ENCODE measurements around the gene DNAJC5G. TPM values are rescaled to one million over a fixed set of nuclear protein-coding genes. Genes with fewer than 3 reads are reported as not detected.
"Not testable (repeated sequence)": the region's sequence is repeated elsewhere in the genome, so short reads cannot be mapped to it uniquely, and the experiment has no call there.

DNAJC5G gene
- total and polyA plus RNA-seq, 12 donors = 0.14 to 2.9 (median 1.1) TPM; not detected in 4

DNA sequence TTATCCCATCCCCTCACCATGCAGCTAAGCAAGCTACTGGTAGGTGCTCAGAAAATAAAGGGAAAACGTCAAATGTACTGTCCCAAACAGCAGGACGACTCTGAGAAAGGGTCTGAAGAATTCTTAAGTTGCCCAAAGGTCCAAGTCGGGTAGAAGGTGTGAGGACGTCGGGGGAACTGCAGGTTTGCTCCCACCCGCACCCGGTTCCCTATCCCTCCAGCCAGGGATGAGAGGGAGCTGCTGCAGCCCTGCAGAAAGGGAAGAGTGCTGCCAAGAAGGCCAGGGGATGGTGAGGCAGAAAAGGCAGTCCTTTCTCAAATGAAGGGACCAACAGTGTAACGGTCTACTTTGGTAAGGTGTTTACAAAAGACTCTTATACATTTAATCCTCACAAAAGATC lies 39.9 kb downstream of the DNAJC5G start:
- Histone ChIP-seq H3K27ac (no peak overlapping the region), H3K4me3 (no peak overlapping the region), H3K36me3 (replicated peaks in 1 of 2) (no peaks in the 10 kb centered on the region), H3K27me3 (no peaks in the 10 kb centered on the region), H3K4me1 (replicated peaks in 1 of 2) (no peaks in the 10 kb centered on the region), H3K9me3 (replicated peaks in 1 of 3) (no peaks in the 10 kb centered on the region)
- TF ChIP-seq, protein P1, sequence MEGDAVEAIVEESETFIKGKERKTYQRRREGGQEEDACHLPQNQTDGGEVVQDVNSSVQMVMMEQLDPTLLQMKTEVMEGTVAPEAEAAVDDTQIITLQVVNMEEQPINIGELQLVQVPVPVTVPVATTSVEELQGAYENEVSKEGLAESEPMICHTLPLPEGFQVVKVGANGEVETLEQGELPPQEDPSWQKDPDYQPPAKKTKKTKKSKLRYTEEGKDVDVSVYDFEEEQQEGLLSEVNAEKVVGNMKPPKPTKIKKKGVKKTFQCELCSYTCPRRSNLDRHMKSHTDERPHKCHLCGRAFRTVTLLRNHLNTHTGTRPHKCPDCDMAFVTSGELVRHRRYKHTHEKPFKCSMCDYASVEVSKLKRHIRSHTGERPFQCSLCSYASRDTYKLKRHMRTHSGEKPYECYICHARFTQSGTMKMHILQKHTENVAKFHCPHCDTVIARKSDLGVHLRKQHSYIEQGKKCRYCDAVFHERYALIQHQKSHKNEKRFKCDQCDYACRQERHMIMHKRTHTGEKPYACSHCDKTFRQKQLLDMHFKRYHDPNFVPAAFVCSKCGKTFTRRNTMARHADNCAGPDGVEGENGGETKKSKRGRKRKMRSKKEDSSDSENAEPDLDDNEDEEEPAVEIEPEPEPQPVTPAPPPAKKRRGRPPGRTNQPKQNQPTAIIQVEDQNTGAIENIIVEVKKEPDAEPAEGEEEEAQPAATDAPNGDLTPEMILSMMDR (IDR thresholded peaks at IDR 0.05) = no peak
- TF ChIP-seq POLR2A (IDR thresholded peaks at IDR 0.05) = no peak
- intact Hi-C loops (cut with DNase I) = no loop called here
- DNase-seq = no peak
- WGBS, 4 donors = 76 to 81% (median 79%) methylated on average over 8 of the region's 8 CpGs

GRCh38 chr2:27316655-27317412 lies 41.6 kb downstream of the DNAJC5G start:
- no peak overlapping the region for H3K4me3 ChIP-seq
- TF ChIP-seq POLR2A (IDR thresholded peaks at IDR 0.05) = no peak
- peaks cover 14 to 15% of the 10 kb centered on the region in 2 donors for H3K4me1 ChIP-seq (replicated peaks in 1 of 2)
- no peak overlapping the region for H3K27ac ChIP-seq
- no peaks in the 10 kb centered on the region for H3K27me3 ChIP-seq
- 72 to 85% (median 75%) methylated on average over 7 to 12 of the region's 12 CpGs for WGBS, 4 donors
- H3K9me3 ChIP-seq (replicated peaks in 1 of 3) = no peaks in the 10 kb centered on the region
- no peaks in the 10 kb centered on the region for H3K36me3 ChIP-seq (replicated peaks in 1 of 2)
- intact Hi-C loops (cut with DNase I) = no loop called here
- peak in 2 of 7 donors; percentile 44 to 47 for DNase-seq

- H3K36me3 ChIP-seq (replicated peaks in 1 of 2); H3K27me3 ChIP-seq; H3K27ac ChIP-seq; DNase-seq; H3K9me3 ChIP-seq (replicated peaks in 1 of 3); intact Hi-C loops (cut with DNase I); H3K4me3 ChIP-seq: not testable (repeated sequence)
- 82 to 86% (median 84%) methylated on average over 15 of the region's 15 CpGs for WGBS, 4 donors
- peaks cover 34 to 35% of the 10 kb centered on the region in 2 donors for H3K4me1 ChIP-seq (replicated peaks in 1 of 2)
These were observed 44.6 kb downstream of the DNAJC5G start for GRCh38 chr2:27319839-27320238.

DNA sequence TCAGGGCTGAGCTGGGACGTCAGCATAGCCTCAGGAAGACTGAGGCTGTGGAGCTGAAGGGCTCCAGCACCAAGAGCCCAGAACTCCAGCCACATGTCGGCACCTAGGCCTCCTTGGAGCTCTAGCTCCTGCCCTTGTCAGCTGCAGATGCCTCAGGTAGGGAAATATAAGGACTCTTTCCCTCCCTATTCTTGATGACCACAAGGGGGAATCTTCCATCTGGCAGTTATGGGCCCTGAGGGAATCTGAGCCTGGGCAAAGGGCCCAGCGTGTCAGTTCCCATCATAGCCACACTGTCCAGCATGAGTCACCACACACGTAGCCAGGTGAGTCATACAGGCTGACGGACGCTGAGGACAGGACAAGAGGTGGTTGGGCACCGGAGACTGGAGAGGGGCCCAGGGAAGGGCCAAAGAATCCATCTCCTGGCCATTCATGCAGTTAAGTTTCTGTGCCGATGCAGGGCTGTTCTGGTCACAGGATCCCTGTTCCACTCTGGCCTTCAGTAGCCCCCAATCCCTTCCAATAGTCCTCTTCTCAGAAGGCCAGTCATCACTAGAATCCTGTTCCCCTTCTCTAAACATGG lies 45.8 kb downstream of the DNAJC5G start:
- peak; percentile 90 to 98 (median 97) for DNase-seq
- H3K36me3 ChIP-seq (replicated peaks in 1 of 2) = peaks cover 0 to 4% of the 10 kb centered on the region in 2 donors
- H3K9me3 ChIP-seq (replicated peaks in 1 of 3) = no peaks in the 10 kb centered on the region
- no peak overlapping the region for H3K4me3 ChIP-seq
- intact Hi-C loops (cut with DNase I) = no loop called here
- 16 to 39% (median 33%) methylated on average over 4 to 8 of the region's 8 CpGs for WGBS, 4 donors
- TF ChIP-seq, protein P1 (IDR thresholded peaks at IDR 0.05) = peak; percentile 34 to 77 (median 62)
- peak in 1 of 2 donors; percentile 84 for TF ChIP-seq POLR2A (IDR thresholded peaks at IDR 0.05)
- H3K4me1 ChIP-seq (replicated peaks in 1 of 2) = peaks cover 34 to 35% of the 10 kb centered on the region in 2 donors
- H3K27me3 ChIP-seq = no peaks in the 10 kb centered on the region
- peak overlapping the region; percentile 25 to 99 (median 94) for H3K27ac ChIP-seq

DNA sequence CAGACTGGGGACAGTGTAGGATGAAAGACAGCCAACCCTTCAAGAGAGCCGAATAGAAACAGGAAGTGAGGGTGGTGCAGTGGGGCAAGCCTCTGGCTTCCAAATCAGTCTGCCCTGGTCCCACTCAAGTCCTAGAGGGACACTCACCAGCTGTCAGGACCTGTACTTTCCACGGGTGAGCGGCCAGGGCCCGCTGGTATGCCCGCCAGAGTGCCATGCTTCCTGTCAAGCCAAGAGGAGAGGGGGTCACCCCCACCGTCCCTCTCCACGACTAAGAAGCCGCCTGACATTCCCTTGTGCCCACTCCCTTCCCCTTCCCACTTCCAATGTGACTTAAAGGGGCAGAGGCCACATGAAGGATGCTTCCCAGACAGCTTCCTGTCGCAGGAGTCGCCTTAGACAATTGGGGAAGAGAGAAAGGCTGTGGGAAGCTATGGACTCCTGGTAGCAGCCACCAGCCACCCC lies 47.1 kb downstream of the DNAJC5G start:
- Histone ChIP-seq H3K27me3 (no peaks in the 10 kb centered on the region), H3K27ac (peak overlapping the region; percentile 83 to 99 (median 98)), H3K9me3 (replicated peaks in 1 of 3) (no peaks in the 10 kb centered on the region), H3K4me1 (replicated peaks in 1 of 2) (peaks cover 34 to 35% of the 10 kb centered on the region in 2 donors), H3K36me3 (replicated peaks in 1 of 2) (peaks cover 0 to 17% of the 10 kb centered on the region in 2 donors), H3K4me3 (peak overlapping the region; percentile 25 to 99 (median 76))
- intact Hi-C loops (cut with DNase I) = no loop called here
- DNase-seq = peak in 6 of 7 donors; percentile 42 to 69 (median 52)
- TF ChIP-seq, protein P1 (IDR thresholded peaks at IDR 0.05) = no peak
- TF ChIP-seq POLR2A (IDR thresholded peaks at IDR 0.05) = no peak
- WGBS, 4 donors = 4 to 7% (median 5%) methylated on average over 2 to 10 of the region's 10 CpGs
